Tibial nerve (tissue), 4 donors: Measurements from ENCODE around the gene SUPT3H.

Source experiments
- CTCF ChIP-seq, 5 experiments: fragments of 200-600 bp in 3 of 5; fragments of 450-650 bp in 2 of 5; sonication (generic) in 3 of 5; IDR thresholded peaks; one replicate each; pipeline ENCODE4 v1.5.1; 2016 to 2019; ENCODE audit warnings: antibody characterized with exemption in 5 of 5, mild to moderate bottlenecking in 3 of 5, moderate library complexity in 2 of 5
- EP300 ChIP-seq, 2 donors: sonication (generic); formaldehyde crosslinking; IDR thresholded peaks; one replicate each; pipeline ENCODE4 v1.6.1; 2017; ENCODE audit warnings: antibody characterized with exemption in 2 of 2, mild to moderate bottlenecking in 1 of 2
- POLR2A ChIP-seq, 2 donors: fragments of 450-650 bp; IDR thresholded peaks; one replicate each; pipeline ENCODE4 v1.6.1; 2017; ENCODE audit warnings: antibody characterized with exemption in 2 of 2, mild to moderate bottlenecking in 2 of 2, moderate library complexity in 2 of 2

- TF ChIP-seq CTCF (IDR thresholded peaks at IDR 0.05) (no peak), POLR2A (IDR thresholded peaks at IDR 0.05) (no peak), EP300 (IDR thresholded peaks at IDR 0.05) (no peak)
These were observed 412.0 kb downstream of the SUPT3H start for GRCh38 chr6:44965708-44966107.
